ENCODE data around the gene SAMSN1. TPM values are rescaled to one million over a fixed set of nuclear protein-coding genes. Genes with fewer than 3 reads are reported as not detected.

Gene SAMSN1
- total RNA-seq, 4 donors from 2014 or later = 0.82 to 1.4 (median 1.4) TPM; not detected in 1

- Histone ChIP-seq H3K36me3 (no peaks in the 10 kb centered on the region), H3K9me3 (no peaks in the 10 kb centered on the region), H3K4me3 (no peak overlapping the region), H3K27me3 (no peaks in the 10 kb centered on the region), H3K27ac (no peak overlapping the region), H3K4me1 (no peaks in the 10 kb centered on the region)
- TF ChIP-seq POLR2A (IDR thresholded peaks at IDR 0.05) (no peak), CTCF (IDR thresholded peaks at IDR 0.05 in 4 of 5, conservative IDR thresholded peaks at IDR 0.05 in 1 of 5) (no peak)
- in situ Hi-C loops (cut with MboI; ENCODE audit: low sequenced_read_pairs in 4 of 4) (no loop called here), intact Hi-C loops (cut with DNase I; ENCODE audit: low total_unique reads) (no loop called here)
- no peak for ATAC-seq
- no peak for DNase-seq
Observed at GRCh38 chr21:14454016-14455009, 91.8 kb downstream of the SAMSN1 start.

- no peak for TF ChIP-seq POLR2A (IDR thresholded peaks at IDR 0.05)
- TF ChIP-seq CTCF (IDR thresholded peaks at IDR 0.05 in 4 of 5, conservative IDR thresholded peaks at IDR 0.05 in 1 of 5) = no peak
- intact Hi-C loops (cut with DNase I; ENCODE audit: low total_unique reads) (no loop called here), in situ Hi-C loops (cut with MboI; ENCODE audit: low sequenced_read_pairs in 4 of 4) (no loop called here)
- Histone ChIP-seq H3K4me3 (no peak overlapping the region), H3K4me1 (no peaks in the 10 kb centered on the region), H3K36me3 (no peaks in the 10 kb centered on the region), H3K9me3 (no peaks in the 10 kb centered on the region), H3K27me3 (no peaks in the 10 kb centered on the region), H3K27ac (no peak overlapping the region)
- DNase-seq (no peak), ATAC-seq (no peak)
Observed at GRCh38 chr21:14453339-14454015, 92.6 kb downstream of the SAMSN1 start.

- intact Hi-C loops (cut with DNase I; ENCODE audit: low total_unique reads) = no loop called here
- no peak overlapping the region for H3K27ac ChIP-seq
- no peaks in the 10 kb centered on the region for H3K27me3 ChIP-seq
- in situ Hi-C loops (cut with MboI; ENCODE audit: low sequenced_read_pairs in 4 of 4) = no loop called here
- ATAC-seq = no peak
- TF ChIP-seq CTCF (IDR thresholded peaks at IDR 0.05 in 4 of 5, conservative IDR thresholded peaks at IDR 0.05 in 1 of 5) (no peak), POLR2A (IDR thresholded peaks at IDR 0.05) (no peak)
- no peaks in the 10 kb centered on the region for H3K36me3 ChIP-seq
- H3K4me3 ChIP-seq = no peak overlapping the region
- H3K9me3 ChIP-seq = no peaks in the 10 kb centered on the region
- H3K4me1 ChIP-seq = no peaks in the 10 kb centered on the region
- no peak for DNase-seq
Observed at GRCh38 chr21:14452727-14453241, 93.3 kb downstream of the SAMSN1 start.

- Histone ChIP-seq H3K4me1 (no peaks in the 10 kb centered on the region), H3K27me3 (no peaks in the 10 kb centered on the region), H3K9me3 (no peaks in the 10 kb centered on the region), H3K4me3 (no peak overlapping the region), H3K36me3 (no peaks in the 10 kb centered on the region), H3K27ac (no peak overlapping the region)
- no peak for DNase-seq
- intact Hi-C loops (cut with DNase I; ENCODE audit: low total_unique reads) = no loop called here
- TF ChIP-seq POLR2A (IDR thresholded peaks at IDR 0.05) = no peak
- TF ChIP-seq CTCF (IDR thresholded peaks at IDR 0.05 in 4 of 5, conservative IDR thresholded peaks at IDR 0.05 in 1 of 5) = no peak
- no peak for ATAC-seq
- in situ Hi-C loops (cut with MboI; ENCODE audit: low sequenced_read_pairs in 4 of 4) = no loop called here
Observed at GRCh38 chr21:14452031-14452726, 93.9 kb downstream of the SAMSN1 start.
